Stimulated activated CD8-positive, alpha-beta memory T cell treated with anti-CD3 and anti-CD28 coated beads, Interleukin-4, amount 100 ng/mL, for 24 hours (primary cell): ENCODE data around the gene ACTA2.
"Not testable (repeated sequence)": the region's sequence is repeated elsewhere in the genome, so short reads cannot be mapped to it uniquely, and the experiment has no call there.

Experiments
- DNase-seq: peaks from one replicate; pipeline ENCODE4 v3.0.0-alpha.2; 2020; ENCODE audit warnings: low read depth

ACTA2 gene

GRCh38 chr10:88949912-88950837, 2.4 kb downstream of the ACTA2 start:
- no peak for DNase-seq

- DNase-seq: no peak
Measured at GRCh38 chr10:88949051-88949450, 3.5 kb downstream of the ACTA2 start.

GRCh38 chr10:88946965-88947590, 5.5 kb downstream of the ACTA2 start:
- DNase-seq: no peak

GRCh38 chr10:88946200-88946599, 6.4 kb downstream of the ACTA2 start:
- DNase-seq: no peak

GRCh38 chr10:88944813-88945212, 7.8 kb downstream of the ACTA2 start:
- no peak for DNase-seq

GRCh38 chr10:88943778-88944177, 8.8 kb downstream of the ACTA2 start:
- no peak for DNase-seq

- DNase-seq: no peak
Measured at GRCh38 chr10:88941026-88941425, 11.5 kb downstream of the ACTA2 start.

- DNase-seq: no peak
Measured at GRCh38 chr10:88938938-88939337, 13.6 kb downstream of the ACTA2 start.

- no peak for DNase-seq
Measured at GRCh38 chr10:88938039-88938438, 14.5 kb downstream of the ACTA2 start.

GRCh38 chr10:88936656-88937055, 15.9 kb downstream of the ACTA2 start:
- no peak for DNase-seq

- peak; percentile 54 for DNase-seq
Measured at GRCh38 chr10:88934900-88935672, 17.5 kb downstream of the ACTA2 start.

- DNase-seq: no peak
Measured at GRCh38 chr10:88933564-88933963, 19.0 kb downstream of the ACTA2 start.

- DNase-seq: no peak
Measured at GRCh38 chr10:88932539-88933256, 19.9 kb downstream of the ACTA2 start.

GRCh38 chr10:88932029-88932428, 20.5 kb downstream of the ACTA2 start:
- not testable (repeated sequence) for DNase-seq

- no peak for DNase-seq
Measured at GRCh38 chr10:88931548-88931947, 21.0 kb downstream of the ACTA2 start.

GRCh38 chr10:88928254-88928653, 24.3 kb downstream of the ACTA2 start:
- DNase-seq: no peak

- no peak for DNase-seq
Measured at GRCh38 chr10:88927416-88927690, 25.2 kb downstream of the ACTA2 start.

GRCh38 chr10:88926566-88927415, 25.8 kb downstream of the ACTA2 start:
- no peak for DNase-seq

GRCh38 chr10:88923520-88923919, 29.1 kb downstream of the ACTA2 start:
- no peak for DNase-seq

- DNase-seq: no peak
Measured at GRCh38 chr10:88922041-88922440, 30.5 kb downstream of the ACTA2 start.

- no peak for DNase-seq
Measured at GRCh38 chr10:88920986-88921593, 31.5 kb downstream of the ACTA2 start.
